ENCODE measurements around the gene TARS2.
A peak's percentile ranks its signal among the peaks of the same experiment; 100 is the strongest.

Gene TARS2

DNA sequence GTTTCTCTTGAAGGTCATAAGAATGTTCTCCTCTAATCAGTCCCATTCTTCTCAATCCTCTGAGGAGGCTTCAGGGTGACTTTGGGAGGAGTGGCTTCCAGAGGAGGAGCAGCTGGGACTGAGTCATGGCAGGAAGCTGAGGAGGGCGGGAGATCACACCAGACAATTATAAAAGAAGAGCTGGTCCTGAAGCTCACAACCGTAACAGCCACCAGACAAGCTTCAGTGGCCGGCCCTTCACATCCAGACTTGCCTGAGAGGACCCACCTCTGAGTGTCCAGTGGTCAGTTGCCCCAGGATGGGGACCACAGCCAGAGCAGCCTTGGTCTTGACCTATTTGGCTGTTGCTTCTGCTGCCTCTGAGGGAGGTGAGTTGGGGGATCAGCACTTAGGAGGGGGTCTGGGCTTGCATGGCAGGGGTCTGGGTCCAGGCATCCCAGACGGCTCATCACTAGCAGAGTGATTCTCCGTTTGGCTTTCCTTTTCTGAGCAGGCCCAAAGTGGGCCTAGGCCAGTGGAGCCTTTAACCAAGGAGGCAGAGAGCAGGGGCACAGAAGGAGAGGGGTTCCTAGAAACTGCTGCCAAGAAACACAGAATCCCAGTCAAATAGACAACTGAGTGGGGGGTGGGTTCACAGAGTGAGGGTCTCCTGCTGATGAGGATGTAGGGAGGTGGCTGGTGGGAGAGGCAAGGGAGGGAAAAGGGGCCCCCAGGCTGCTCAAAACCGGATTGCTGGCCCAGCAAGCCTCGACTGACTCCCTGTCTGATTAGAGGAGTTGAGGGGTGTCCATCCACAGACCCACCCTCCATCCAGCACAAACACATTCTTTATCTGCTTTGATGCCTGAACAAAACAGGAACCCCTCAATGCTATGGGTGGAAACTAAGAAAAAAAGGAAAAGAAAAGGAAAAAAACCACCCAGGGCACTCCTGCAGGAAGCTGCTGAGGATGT, 21.0 kb downstream of the TARS2 start, which contains the start of gene ECM1:
Gene ECM1 (plus strand): TSS at position 198 of the 953 bp plus-strand sequence. CDS start 101 bp downstream, at position 299.
- peak; percentile 86 for DNase-seq (ENCODE audit: low read depth)
- peak within 1 kb of the TSS; percentile 44 for H3K4me3 ChIP-seq (ENCODE audit: low read depth, low read length)
- TF ChIP-seq, protein P1, sequence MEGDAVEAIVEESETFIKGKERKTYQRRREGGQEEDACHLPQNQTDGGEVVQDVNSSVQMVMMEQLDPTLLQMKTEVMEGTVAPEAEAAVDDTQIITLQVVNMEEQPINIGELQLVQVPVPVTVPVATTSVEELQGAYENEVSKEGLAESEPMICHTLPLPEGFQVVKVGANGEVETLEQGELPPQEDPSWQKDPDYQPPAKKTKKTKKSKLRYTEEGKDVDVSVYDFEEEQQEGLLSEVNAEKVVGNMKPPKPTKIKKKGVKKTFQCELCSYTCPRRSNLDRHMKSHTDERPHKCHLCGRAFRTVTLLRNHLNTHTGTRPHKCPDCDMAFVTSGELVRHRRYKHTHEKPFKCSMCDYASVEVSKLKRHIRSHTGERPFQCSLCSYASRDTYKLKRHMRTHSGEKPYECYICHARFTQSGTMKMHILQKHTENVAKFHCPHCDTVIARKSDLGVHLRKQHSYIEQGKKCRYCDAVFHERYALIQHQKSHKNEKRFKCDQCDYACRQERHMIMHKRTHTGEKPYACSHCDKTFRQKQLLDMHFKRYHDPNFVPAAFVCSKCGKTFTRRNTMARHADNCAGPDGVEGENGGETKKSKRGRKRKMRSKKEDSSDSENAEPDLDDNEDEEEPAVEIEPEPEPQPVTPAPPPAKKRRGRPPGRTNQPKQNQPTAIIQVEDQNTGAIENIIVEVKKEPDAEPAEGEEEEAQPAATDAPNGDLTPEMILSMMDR (conservative IDR thresholded peaks at IDR 0.05; ENCODE audit: low read depth, low read length), result no peak

- TF ChIP-seq, protein P1 (conservative IDR thresholded peaks at IDR 0.05; ENCODE audit: low read depth, low read length), result no peak
- DNase-seq (ENCODE audit: low read depth), result no peak
- H3K4me3 ChIP-seq (ENCODE audit: low read depth, low read length), result no peak overlapping the region
These were observed 21.8 kb downstream of the TARS2 start for GRCh38 chr1:150508982-150509381.

- no peak for DNase-seq (ENCODE audit: low read depth)
- TF ChIP-seq, protein P1 (conservative IDR thresholded peaks at IDR 0.05; ENCODE audit: low read depth, low read length), result no peak
- H3K4me3 ChIP-seq (ENCODE audit: low read depth, low read length), result no peak overlapping the region
These were observed 24.3 kb downstream of the TARS2 start for GRCh38 chr1:150511551-150511950.

GRCh38 chr1:150511985-150512660, 24.9 kb downstream of the TARS2 start:
- H3K4me3 ChIP-seq (ENCODE audit: low read depth, low read length), result no peak overlapping the region
- no peak for DNase-seq (ENCODE audit: low read depth)
- TF ChIP-seq, protein P1 (conservative IDR thresholded peaks at IDR 0.05; ENCODE audit: low read depth, low read length), result no peak

DNA sequence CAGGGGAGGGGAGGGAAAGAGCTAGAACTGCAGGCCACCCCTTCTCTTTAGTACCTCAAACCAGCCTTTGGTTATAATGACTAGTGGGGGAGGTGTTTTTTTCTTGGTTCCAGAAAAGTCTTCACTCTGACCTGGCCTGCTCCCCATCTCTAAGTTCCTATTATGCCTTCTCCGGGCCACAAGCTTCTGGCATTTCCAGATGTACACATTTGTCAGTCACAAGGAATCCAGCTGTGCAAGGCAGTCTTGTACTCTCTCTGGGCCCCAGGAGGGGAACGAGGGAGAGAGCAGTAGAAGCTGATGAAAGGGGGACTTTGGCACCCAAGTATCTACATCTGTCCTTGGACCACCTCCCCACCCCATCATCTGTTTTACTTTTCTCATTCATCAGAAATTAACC, 25.6 kb downstream of the TARS2 start:
- no peak overlapping the region for H3K4me3 ChIP-seq (ENCODE audit: low read depth, low read length)
- TF ChIP-seq, protein P1 (conservative IDR thresholded peaks at IDR 0.05; ENCODE audit: low read depth, low read length), result no peak
- DNase-seq (ENCODE audit: low read depth), result peak; percentile 33

DNA sequence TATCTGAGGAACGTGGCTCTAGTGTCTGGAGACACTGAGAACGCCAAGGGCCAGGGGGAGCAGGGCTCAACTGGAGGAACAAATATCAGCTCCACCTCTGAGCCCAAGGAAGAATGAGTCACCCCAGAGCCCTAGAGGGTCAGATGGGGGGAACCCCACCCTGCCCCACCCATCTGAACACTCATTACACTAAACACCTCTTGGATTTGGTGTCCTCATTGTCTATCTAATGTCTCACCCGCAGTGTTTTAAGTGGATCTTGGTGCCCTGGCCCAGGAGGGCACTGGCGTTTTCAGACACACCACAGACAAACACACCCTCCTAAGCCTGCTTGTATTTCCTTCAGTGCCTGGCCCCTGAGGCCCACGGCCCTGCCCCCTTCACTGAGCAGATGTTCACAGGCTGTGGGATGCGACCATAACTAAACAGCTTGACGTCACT, 26.2 kb downstream of the TARS2 start:
- H3K4me3 ChIP-seq (ENCODE audit: low read depth, low read length), result no peak overlapping the region
- no peak for DNase-seq (ENCODE audit: low read depth)
- TF ChIP-seq, protein P1 (conservative IDR thresholded peaks at IDR 0.05; ENCODE audit: low read depth, low read length), result no peak
